ENCODE measurements around the gene JPH2.

The JPH2 gene

GRCh38 chr20:44095831-44096230 is 91.2 kb downstream of the JPH2 start:
- DNase-seq: no peak

- DNase-seq: no peak
Measured at GRCh38 chr20:44093249-44093582, 93.8 kb downstream of the JPH2 start.

GRCh38 chr20:44092551-44093248 is 94.3 kb downstream of the JPH2 start:
- DNase-seq: no peak

GRCh38 chr20:44091026-44091425 is 96.0 kb downstream of the JPH2 start:
- DNase-seq: no peak

- DNase-seq: no peak
Measured at GRCh38 chr20:44089987-44090674, 96.9 kb downstream of the JPH2 start.

- no peak for DNase-seq
Measured at GRCh38 chr20:44087857-44088120, 99.2 kb downstream of the JPH2 start.

- no peak for DNase-seq
Measured at GRCh38 chr20:44087051-44087856, 99.7 kb downstream of the JPH2 start.

GRCh38 chr20:44085616-44086434 is 101.2 kb downstream of the JPH2 start:
- no peak for DNase-seq

GRCh38 chr20:44084891-44085290 is 102.1 kb downstream of the JPH2 start:
- DNase-seq: no peak

GRCh38 chr20:44084439-44084838 is 102.5 kb downstream of the JPH2 start:
- no peak for DNase-seq

GRCh38 chr20:44083220-44083933 is 103.6 kb downstream of the JPH2 start:
- DNase-seq: no peak

GRCh38 chr20:44081888-44082287 is 105.1 kb downstream of the JPH2 start:
- no peak for DNase-seq

GRCh38 chr20:44081476-44081875 is 105.5 kb downstream of the JPH2 start:
- DNase-seq: no peak

GRCh38 chr20:44080646-44081267 is 106.2 kb downstream of the JPH2 start:
- DNase-seq: no peak

GRCh38 chr20:44080064-44080463 is 106.9 kb downstream of the JPH2 start:
- no peak for DNase-seq

- no peak for DNase-seq
Measured at GRCh38 chr20:44079291-44079690, 107.7 kb downstream of the JPH2 start.

- no peak for DNase-seq
Measured at GRCh38 chr20:44075950-44076232, 111.1 kb downstream of the JPH2 start.

- no peak for DNase-seq
Measured at GRCh38 chr20:44075191-44075949, 111.6 kb downstream of the JPH2 start.

- no peak for DNase-seq
Measured at GRCh38 chr20:44074252-44075151, 112.5 kb downstream of the JPH2 start.

GRCh38 chr20:44073675-44074071 is 113.3 kb downstream of the JPH2 start:
- no peak for DNase-seq

Measured in SIG-M5 (cell line).